ENCODE measurements around the gene CCDC81.

CCDC81 gene

GRCh38 chr11:86456075-86456939, 81.6 kb downstream of the CCDC81 start:
- peak overlapping the region; percentile 57 to 64 for H3K27ac ChIP-seq
- no peaks in the 10 kb centered on the region for H3K27me3 ChIP-seq
- DNase-seq = peak; percentile 89 to 90
- H3K4me3 ChIP-seq = no peak overlapping the region
- H3K4me1 ChIP-seq = peaks cover 0 to 45% (median 41%) of the 10 kb centered on the region in 4 donors
- intact Hi-C loops (cut with DNase I; ENCODE audit: low total_unique reads) = loop anchor here (1.0 to 5.0 kb wide), 2 partner anchors 346 to 362 kb away; partner anchors contain the start of gene PRSS23
- H3K9me3 ChIP-seq = no peaks in the 10 kb centered on the region
- no peaks in the 10 kb centered on the region for H3K36me3 ChIP-seq
- TF ChIP-seq CTCF (IDR thresholded peaks at IDR 0.05) = peak; percentile 86 to 92

- intact Hi-C loops (cut with DNase I; ENCODE audit: low total_unique reads) = loop anchor here (5.0 kb wide), 1 partner anchor 344 kb away; the partner anchor contains the start of gene PRSS23
- peaks cover 0 to 5% (median 0%) of the 10 kb centered on the region in 3 donors for H3K36me3 ChIP-seq
- no peak overlapping the region for H3K4me3 ChIP-seq
- no peaks in the 10 kb centered on the region for H3K27me3 ChIP-seq
- DNase-seq = peak in 1 of 2 donors; percentile 55
- H3K9me3 ChIP-seq = no peaks in the 10 kb centered on the region
- peak overlapping the region; percentile 57 to 64 for H3K27ac ChIP-seq
- H3K4me1 ChIP-seq = peaks cover 0 to 45% (median 41%) of the 10 kb centered on the region in 4 donors
- TF ChIP-seq CTCF (IDR thresholded peaks at IDR 0.05) = no peak
These were observed 83.8 kb downstream of the CCDC81 start for GRCh38 chr11:86458294-86459001.

GRCh38 chr11:86459002-86459385, 84.3 kb downstream of the CCDC81 start:
- Histone ChIP-seq H3K27me3 (no peaks in the 10 kb centered on the region), H3K36me3 (peaks cover 0 to 10% (median 0%) of the 10 kb centered on the region in 3 donors), H3K27ac (peak overlapping the region; percentile 57 to 64), H3K9me3 (no peaks in the 10 kb centered on the region), H3K4me1 (peaks cover 0 to 45% (median 41%) of the 10 kb centered on the region in 4 donors), H3K4me3 (no peak overlapping the region)
- intact Hi-C loops (cut with DNase I; ENCODE audit: low total_unique reads) = loop anchor here (5.0 kb wide), 1 partner anchor 343 kb away; the partner anchor contains the start of gene PRSS23
- DNase-seq = no peak
- TF ChIP-seq CTCF (IDR thresholded peaks at IDR 0.05) = no peak

- H3K4me1 ChIP-seq = peaks cover 0 to 45% (median 41%) of the 10 kb centered on the region in 4 donors
- H3K36me3 ChIP-seq = peaks cover 0 to 10% (median 0%) of the 10 kb centered on the region in 3 donors
- H3K27ac ChIP-seq = peak overlapping the region; percentile 57 to 64
- intact Hi-C loops (cut with DNase I; ENCODE audit: low total_unique reads) = loop anchor here (5.0 kb wide), 1 partner anchor 342 kb away; the partner anchor contains the start of gene PRSS23
- DNase-seq = peak; percentile 45 to 74
- H3K4me3 ChIP-seq = no peak overlapping the region
- H3K27me3 ChIP-seq = no peaks in the 10 kb centered on the region
- no peak for TF ChIP-seq CTCF (IDR thresholded peaks at IDR 0.05)
- H3K9me3 ChIP-seq = no peaks in the 10 kb centered on the region
These were observed 85.2 kb downstream of the CCDC81 start for GRCh38 chr11:86459682-86460460.
